CD14-positive monocyte (primary cell): ENCODE measurements around the gene MS4A4E. TPM values are rescaled to one million over a fixed set of nuclear protein-coding genes. Genes with fewer than 3 reads are reported as not detected.

Source experiments
- DNase-seq, 3 donors: peaks; one replicate each; pipeline ENCODE4 v3.0.0-alpha.2; 2011 to 2022
- H2AFZ ChIP-seq: 2 replicates; pipeline ENCODE4 v1.6.0; 2012; ENCODE audit warnings: mild to moderate bottlenecking, low read depth, low read length, inconsistent platforms; ENCODE audit not compliant: insufficient read depth, poor library complexity, severe bottlenecking
- H3K27ac ChIP-seq, 2 donors: 1 replicate in 1 of 2; 2 replicates in 1 of 2; pipeline ENCODE4 v1.5.1; 2012 to 2013; ENCODE audit warnings: low read length in 2 of 2, control low read depth in 1 of 2, inconsistent platforms in 1 of 2, low read depth in 1 of 2, mild to moderate bottlenecking in 1 of 2
- H3K27me3 ChIP-seq, 2 donors: one replicate each; pipeline versions ENCODE4 v1.6.0 to v1.6.1; 2011 to 2013; ENCODE audit warnings: low read length in 2 of 2; ENCODE audit not compliant: control insufficient read depth in 2 of 2, insufficient read depth in 2 of 2
- H3K36me3 ChIP-seq, 2 donors: replicated peaks in 1 of 2; 1 replicate in 1 of 2; 2 replicates in 1 of 2; pipeline versions ENCODE4 v1.5.1 to v1.6.1; 2012 to 2013; ENCODE audit warnings: low read length in 2 of 2, control low read depth in 1 of 2, inconsistent platforms in 1 of 2, mild to moderate bottlenecking in 1 of 2; ENCODE audit not compliant: insufficient read depth in 2 of 2, control insufficient read depth in 1 of 2
- H3K4me1 ChIP-seq, 2 donors: 1 replicate in 1 of 2; 2 replicates in 1 of 2; pipeline versions ENCODE4 v1.5.1 to v1.6.1; 2012 to 2013; ENCODE audit warnings: low read length in 2 of 2, control low read depth in 1 of 2, inconsistent platforms in 1 of 2, mild to moderate bottlenecking in 1 of 2, moderate library complexity in 1 of 2; ENCODE audit not compliant: insufficient read depth in 2 of 2, control insufficient read depth in 1 of 2
- H3K4me2 ChIP-seq: replicated peaks from 2 replicates; pipeline ENCODE3; 2012; ENCODE audit warnings: low read length, moderate library complexity, mild to moderate bottlenecking; ENCODE audit not compliant: poor library complexity, severe bottlenecking; ENCODE audit errors: extremely low read depth
- H3K4me3 ChIP-seq, 3 experiments: fragments of 200-600 bp in 1 of 3; sonication (generic) in 1 of 3; replicated peaks in 1 of 3; 1 replicate in 2 of 3; 2 replicates in 1 of 3; pipeline ENCODE4 v1.5.1; 2011 to 2013; ENCODE audit warnings: low read length in 3 of 3, mild to moderate bottlenecking in 3 of 3, control low read depth in 2 of 3, low read depth in 2 of 3, inconsistent platforms in 1 of 3, moderate library complexity in 1 of 3
- H3K79me2 ChIP-seq: 2 replicates; pipeline ENCODE4 v1.6.0; 2012; ENCODE audit warnings: mild to moderate bottlenecking, control low read depth, inconsistent platforms, low read length, moderate library complexity; ENCODE audit not compliant: insufficient read depth
- H3K9ac ChIP-seq: 2 replicates; pipeline ENCODE4 v1.6.0; 2017; ENCODE audit warnings: low read length, mild to moderate bottlenecking; ENCODE audit not compliant: insufficient read depth, poor library complexity, severe bottlenecking
- H3K9me3 ChIP-seq, 2 donors: replicated peaks in 1 of 2; 1 replicate in 1 of 2; 2 replicates in 1 of 2; pipeline versions ENCODE4 v1.5.1 to v1.6.1; 2012 to 2013; ENCODE audit warnings: low read length in 2 of 2, control low read depth in 1 of 2; ENCODE audit not compliant: control insufficient read depth in 1 of 2, insufficient read depth in 1 of 2
- H4K20me1 ChIP-seq: 2 replicates; pipeline ENCODE4 v1.6.0; 2012; ENCODE audit warnings: mild to moderate bottlenecking, low read length, control low read depth, moderate library complexity; ENCODE audit not compliant: insufficient read depth
- H3K27ac Mint-ChIP-seq, 7 donors: one replicate each; pipeline ENCODE4 v1.8.0; 2020; ENCODE audit warnings: mild to moderate bottlenecking in 7 of 7, mixed read lengths in 7 of 7, moderate library complexity in 6 of 7, inconsistent platforms in 2 of 7
- H3K27me3 Mint-ChIP-seq, 3 donors: one replicate each; pipeline ENCODE4 v1.8.0; 2021 to 2022; ENCODE audit warnings: low read depth in 3 of 3, mild to moderate bottlenecking in 3 of 3, mixed read lengths in 3 of 3, moderate library complexity in 3 of 3, inconsistent platforms in 1 of 3
- H3K36me3 Mint-ChIP-seq, 2 donors: one replicate each; pipeline ENCODE4 v1.8.0; 2020; ENCODE audit warnings: mixed read lengths in 2 of 2, inconsistent platforms in 1 of 2, mild to moderate bottlenecking in 1 of 2
- H3K4me1 Mint-ChIP-seq: one replicate; pipeline ENCODE4 v1.8.0; 2020; ENCODE audit warnings: mild to moderate bottlenecking, mixed read lengths
- H3K4me3 Mint-ChIP-seq, 2 donors: one replicate each; pipeline ENCODE4 v1.8.0; 2020; ENCODE audit warnings: mild to moderate bottlenecking in 2 of 2, mixed read lengths in 2 of 2, moderate library complexity in 1 of 2
- H3K9me3 Mint-ChIP-seq, 7 donors: one replicate each; pipeline ENCODE4 v1.8.0; 2020 to 2022; ENCODE audit warnings: mixed read lengths in 7 of 7, mild to moderate bottlenecking in 6 of 7, moderate library complexity in 6 of 7, inconsistent platforms in 2 of 7
- CTCF ChIP-seq: fragments of 200-600 bp; IDR thresholded peaks from one replicate; pipeline ENCODE4 v1.8.0; 2022; ENCODE audit warnings: antibody characterized with exemption, mild to moderate bottlenecking
- WGBS: methylation state at CpG from one replicate; pipeline ENCODE4 v1.1.5; 2013; ENCODE audit warnings: missing lambda C conversion rate; ENCODE audit not compliant: insufficient coverage; 5-methylcytosine and 5-hydroxymethylcytosine counted together
- intact Hi-C, 2 donors: fragments of 100-400 bp; cut with micrococcal nuclease; formaldehyde crosslinking; loops; one replicate each; pipeline versions ENCODE4 v1.15.0 to v1.15.1; 2023
- polyA plus RNA-seq, 3 donors: library from polyadenylated mRNA; depleted of rRNA in 1 of 3; unstranded in 2 of 3; stranded (reverse) in 1 of 3; fragments of 300-500 nt in 2 of 3; fragments of >200 nt in 1 of 3; fragmentation: Illumina TruSeq in 2 of 3; gene quantifications; 1 replicate in 2 of 3; 2 replicates in 1 of 3; pipeline ENCODE4 v1.2.3, GENCODE V29; 2012 to 2021

MS4A4E gene
- polyA plus RNA-seq, 3 donors = 1.00 to 10.2 (median 1.1) TPM

- H3K36me3 Mint-ChIP-seq = peaks cover 0 to 5% of the 10 kb centered on the region in 2 donors
- no peaks in the 10 kb centered on the region for H3K27me3 ChIP-seq
- no peaks in the 10 kb centered on the region for H4K20me1 ChIP-seq
- H3K27ac ChIP-seq = peak overlapping the region in 1 of 2 donors; percentile 74
- intact Hi-C loops = loop anchor here in 1 of 2 donors (10.0 kb wide), 1 partner anchor 427 kb away; no protein-coding TSS in a partner anchor
- H3K4me3 ChIP-seq = peak overlapping the region in 1 of 3 experiments; percentile 52
- H3K36me3 ChIP-seq = no peaks in the 10 kb centered on the region
- H3K9me3 Mint-ChIP-seq = peaks cover 8 to 17% (median 13%) of the 10 kb centered on the region in 7 donors
- TF ChIP-seq CTCF = peak; percentile 82
- no peak overlapping the region for H3K9ac ChIP-seq
- peaks cover 10 to 12% of the 10 kb centered on the region in 2 donors for H3K9me3 ChIP-seq
- H3K27me3 Mint-ChIP-seq = no peaks in the 10 kb centered on the region
- peak overlapping the region; percentile 71 to 90 (median 87) for H3K27ac Mint-ChIP-seq
- peak overlapping the region; percentile 11 to 72 for H3K4me3 Mint-ChIP-seq
- peak overlapping the region; percentile 55 for H3K4me2 ChIP-seq
- peaks cover 46% of the 10 kb centered on the region for H3K4me1 Mint-ChIP-seq
- DNase-seq = peak in 2 of 3 donors; percentile 23 to 51
- WGBS = 60% methylated on average over 1 of the region's 6 CpGs
- no peaks in the 10 kb centered on the region for H3K79me2 ChIP-seq
- H3K4me1 ChIP-seq = peaks cover 37 to 43% of the 10 kb centered on the region in 2 donors
- H2AFZ ChIP-seq = no peak overlapping the region
Observed at GRCh38 chr11:60251485-60252212, 8.7 kb upstream of the MS4A4E start.

GRCh38 chr11:60241786-60242185 is 1.2 kb downstream of the MS4A4E start:
- no peak overlapping the region for H3K9ac ChIP-seq
- H3K79me2 ChIP-seq = peaks cover 54% of the 10 kb centered on the region
- intact Hi-C loops = loop anchor here (5.0 to 10.0 kb wide), 2 partner anchors 57 to 59 kb away; partner anchors contain the start of gene MS4A6A (in 2 of the 2)
- peak overlapping the region; percentile 6 for H2AFZ ChIP-seq
- Mint-ChIP-seq H3K4me3 (peak overlapping the region; percentile 78 to 96), H3K27ac (peak overlapping the region; percentile 88 to 94 (median 91)), H3K9me3 (peaks cover 0 to 2% (median 0%) of the 10 kb centered on the region in 7 donors), H3K4me1 (peaks cover 59% of the 10 kb centered on the region), H3K27me3 (no peaks in the 10 kb centered on the region), H3K36me3 (peaks cover 5% of the 10 kb centered on the region in 2 donors)
- DNase-seq = peak in 2 of 3 donors; percentile 32 to 33
- H3K4me3 ChIP-seq = peak overlapping the region; percentile 34 to 66 (median 63)
- H3K27me3 ChIP-seq = no peaks in the 10 kb centered on the region
- no peaks in the 10 kb centered on the region for H3K36me3 ChIP-seq
- no peaks in the 10 kb centered on the region for H4K20me1 ChIP-seq
- no peak for TF ChIP-seq CTCF
- WGBS = no CpG with 5 or more reads among the region's 3 CpGs
- peak overlapping the region; percentile 65 to 77 for H3K27ac ChIP-seq
- H3K9me3 ChIP-seq = no peaks in the 10 kb centered on the region
- H3K4me2 ChIP-seq = peak overlapping the region; percentile 63
- H3K4me1 ChIP-seq = peaks cover 47 to 53% of the 10 kb centered on the region in 2 donors
